ENCODE data around the gene GFY. TPM values are rescaled to one million over a fixed set of nuclear protein-coding genes. Genes with fewer than 3 reads are reported as not detected.
"Not testable (repeated sequence)": the region's sequence is repeated elsewhere in the genome, so short reads cannot be mapped to it uniquely, and the experiment has no call there.

The GFY gene
- polyA plus RNA-seq, 1 donor from 2014 or later, result not detected

DNA sequence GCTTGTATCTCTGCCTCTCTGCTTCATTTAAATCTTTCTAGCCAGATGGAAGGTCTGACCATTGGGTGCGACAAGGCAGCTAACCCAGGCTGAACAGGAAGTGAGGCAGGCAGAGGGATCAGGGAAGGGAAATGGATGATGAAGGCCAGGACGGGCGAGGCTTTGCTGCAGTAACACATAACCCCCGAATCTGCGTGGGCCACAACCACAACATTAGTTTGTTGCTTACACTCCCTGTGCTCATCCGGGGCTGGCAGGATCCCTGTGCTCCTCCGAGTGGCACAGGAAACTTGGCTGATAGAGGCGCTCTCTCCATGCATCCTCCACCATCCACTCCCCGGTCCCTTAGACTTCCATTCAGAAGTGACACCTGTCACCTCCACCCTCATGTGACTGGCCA, 47.7 kb downstream of the GFY start:
- no peaks in the 10 kb centered on the region for H3K79me2 ChIP-seq (replicated peaks; ENCODE audit: insufficient read depth, low read length)
- H3K9me2 ChIP-seq (ENCODE audit: insufficient read depth, low read length), result no peaks in the 10 kb centered on the region
- H3K27me3 ChIP-seq (ENCODE audit: insufficient read depth, low read depth, low read length), result peaks cover 4% of the 10 kb centered on the region
- H2AFZ ChIP-seq (ENCODE audit: low read depth, low read length), result no peak overlapping the region
- no peak overlapping the region for H3K27ac ChIP-seq (ENCODE audit: low read length)
- no peak overlapping the region for H3K9ac ChIP-seq (ENCODE audit: low read length)
- H3K4me3 ChIP-seq (ENCODE audit: low read length), result no peak overlapping the region
- no peaks in the 10 kb centered on the region for H3K36me3 ChIP-seq (ENCODE audit: insufficient read depth, low read length)
- no peaks in the 10 kb centered on the region for H3F3A ChIP-seq (ENCODE audit: insufficient read depth, low read length, poor library complexity, severe bottlenecking)
- H3K9me3 ChIP-seq (ENCODE audit: low read length), result no peaks in the 10 kb centered on the region
- no peak overlapping the region for H3K4me2 ChIP-seq (ENCODE audit: low read length)
- no peak for TF ChIP-seq POLR2AphosphoS5 (IDR thresholded peaks at IDR 0.05)
- TF ChIP-seq, protein P1, sequence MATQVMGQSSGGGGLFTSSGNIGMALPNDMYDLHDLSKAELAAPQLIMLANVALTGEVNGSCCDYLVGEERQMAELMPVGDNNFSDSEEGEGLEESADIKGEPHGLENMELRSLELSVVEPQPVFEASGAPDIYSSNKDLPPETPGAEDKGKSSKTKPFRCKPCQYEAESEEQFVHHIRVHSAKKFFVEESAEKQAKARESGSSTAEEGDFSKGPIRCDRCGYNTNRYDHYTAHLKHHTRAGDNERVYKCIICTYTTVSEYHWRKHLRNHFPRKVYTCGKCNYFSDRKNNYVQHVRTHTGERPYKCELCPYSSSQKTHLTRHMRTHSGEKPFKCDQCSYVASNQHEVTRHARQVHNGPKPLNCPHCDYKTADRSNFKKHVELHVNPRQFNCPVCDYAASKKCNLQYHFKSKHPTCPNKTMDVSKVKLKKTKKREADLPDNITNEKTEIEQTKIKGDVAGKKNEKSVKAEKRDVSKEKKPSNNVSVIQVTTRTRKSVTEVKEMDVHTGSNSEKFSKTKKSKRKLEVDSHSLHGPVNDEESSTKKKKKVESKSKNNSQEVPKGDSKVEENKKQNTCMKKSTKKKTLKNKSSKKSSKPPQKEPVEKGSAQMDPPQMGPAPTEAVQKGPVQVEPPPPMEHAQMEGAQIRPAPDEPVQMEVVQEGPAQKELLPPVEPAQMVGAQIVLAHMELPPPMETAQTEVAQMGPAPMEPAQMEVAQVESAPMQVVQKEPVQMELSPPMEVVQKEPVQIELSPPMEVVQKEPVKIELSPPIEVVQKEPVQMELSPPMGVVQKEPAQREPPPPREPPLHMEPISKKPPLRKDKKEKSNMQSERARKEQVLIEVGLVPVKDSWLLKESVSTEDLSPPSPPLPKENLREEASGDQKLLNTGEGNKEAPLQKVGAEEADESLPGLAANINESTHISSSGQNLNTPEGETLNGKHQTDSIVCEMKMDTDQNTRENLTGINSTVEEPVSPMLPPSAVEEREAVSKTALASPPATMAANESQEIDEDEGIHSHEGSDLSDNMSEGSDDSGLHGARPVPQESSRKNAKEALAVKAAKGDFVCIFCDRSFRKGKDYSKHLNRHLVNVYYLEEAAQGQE (IDR thresholded peaks at IDR 0.05; ENCODE audit: borderline replicate concordance), result no peak
- TF ChIP-seq RAD21 (conservative IDR thresholded peaks at IDR 0.05), result no peak
- TF ChIP-seq MXI1 (conservative IDR thresholded peaks at IDR 0.05; ENCODE audit: poor library complexity, severe bottlenecking), result no peak
- no peak for TF ChIP-seq SMC3 (conservative IDR thresholded peaks at IDR 0.05; ENCODE audit: poor library complexity)
- TF ChIP-seq EZH2 (IDR thresholded peaks at IDR 0.05; ENCODE audit: borderline replicate concordance, insufficient read depth, low read length, poor library complexity, severe bottlenecking), result no peak
- TF ChIP-seq, protein P2, sequence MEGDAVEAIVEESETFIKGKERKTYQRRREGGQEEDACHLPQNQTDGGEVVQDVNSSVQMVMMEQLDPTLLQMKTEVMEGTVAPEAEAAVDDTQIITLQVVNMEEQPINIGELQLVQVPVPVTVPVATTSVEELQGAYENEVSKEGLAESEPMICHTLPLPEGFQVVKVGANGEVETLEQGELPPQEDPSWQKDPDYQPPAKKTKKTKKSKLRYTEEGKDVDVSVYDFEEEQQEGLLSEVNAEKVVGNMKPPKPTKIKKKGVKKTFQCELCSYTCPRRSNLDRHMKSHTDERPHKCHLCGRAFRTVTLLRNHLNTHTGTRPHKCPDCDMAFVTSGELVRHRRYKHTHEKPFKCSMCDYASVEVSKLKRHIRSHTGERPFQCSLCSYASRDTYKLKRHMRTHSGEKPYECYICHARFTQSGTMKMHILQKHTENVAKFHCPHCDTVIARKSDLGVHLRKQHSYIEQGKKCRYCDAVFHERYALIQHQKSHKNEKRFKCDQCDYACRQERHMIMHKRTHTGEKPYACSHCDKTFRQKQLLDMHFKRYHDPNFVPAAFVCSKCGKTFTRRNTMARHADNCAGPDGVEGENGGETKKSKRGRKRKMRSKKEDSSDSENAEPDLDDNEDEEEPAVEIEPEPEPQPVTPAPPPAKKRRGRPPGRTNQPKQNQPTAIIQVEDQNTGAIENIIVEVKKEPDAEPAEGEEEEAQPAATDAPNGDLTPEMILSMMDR (IDR thresholded peaks at IDR 0.05; ENCODE audit: poor library complexity, severe bottlenecking), result no peak
- TF ChIP-seq TAF1 (IDR thresholded peaks at IDR 0.05; ENCODE audit: low read depth), result no peak
- no peak for TF ChIP-seq EP300 (conservative IDR thresholded peaks at IDR 0.05; ENCODE audit: poor library complexity, severe bottlenecking)
- no peaks in the 10 kb centered on the region for H4K20me1 ChIP-seq (ENCODE audit: insufficient read depth)

DNA sequence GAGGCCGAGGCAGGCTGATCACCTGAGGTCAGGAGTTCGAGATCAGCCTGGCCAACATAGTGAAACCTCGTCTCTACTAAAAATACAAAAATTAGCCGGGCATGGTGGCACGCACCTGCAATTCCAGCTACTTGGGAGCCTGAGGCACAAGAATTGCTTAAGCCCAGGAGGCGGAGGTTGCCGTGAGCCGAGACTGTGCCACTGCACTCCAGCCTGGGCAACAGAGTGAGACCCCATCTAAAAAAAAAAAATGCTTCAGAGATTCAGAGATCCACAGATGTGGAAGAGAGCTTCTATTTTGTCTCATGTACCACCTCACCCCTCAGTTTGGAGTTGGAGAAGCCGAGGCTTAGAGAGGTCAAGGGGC, 48.3 kb downstream of the GFY start:
- not testable (repeated sequence) for H3K9me2 ChIP-seq (ENCODE audit: insufficient read depth, low read length); H4K20me1 ChIP-seq (ENCODE audit: insufficient read depth); H3K79me2 ChIP-seq (replicated peaks; ENCODE audit: insufficient read depth, low read length); H3K9me3 ChIP-seq (ENCODE audit: low read length); H3F3A ChIP-seq (ENCODE audit: insufficient read depth, low read length, poor library complexity, severe bottlenecking); H3K27me3 ChIP-seq (ENCODE audit: insufficient read depth, low read depth, low read length); H3K9ac ChIP-seq (ENCODE audit: low read length); H2AFZ ChIP-seq (ENCODE audit: low read depth, low read length); H3K4me3 ChIP-seq (ENCODE audit: low read length); H3K36me3 ChIP-seq (ENCODE audit: insufficient read depth, low read length); H3K4me2 ChIP-seq (ENCODE audit: low read length); H3K27ac ChIP-seq (ENCODE audit: low read length)
